Lung (tissue), 12 donors: ENCODE results near the gene CALM1. TPM values are rescaled to one million over a fixed set of nuclear protein-coding genes. Genes with fewer than 3 reads are reported as not detected.
"Not testable (repeated sequence)": the region's sequence is repeated elsewhere in the genome, so short reads cannot be mapped to it uniquely, and the experiment has no call there.

Source experiments
- ATAC-seq: fragments of 200-7000 bp; cut with Tn5 transposase; one replicate; pipeline ENCODE4 v1.9.1; 2020; ENCODE audit warnings: moderate number of reproducible peaks; ENCODE audit not compliant: insufficient read depth, low FRiP score
- DNase-seq, 3 donors: peaks; one replicate each; pipeline ENCODE4 v3.0.0-alpha.2; 2013 to 2017
- H3K27ac ChIP-seq, 2 donors: one replicate each; pipeline ENCODE4 v1.5.1; 2013; ENCODE audit warnings: mild to moderate bottlenecking in 2 of 2, moderate library complexity in 2 of 2, control low read depth in 1 of 2, inconsistent platforms in 1 of 2, low read depth in 1 of 2, low read length in 1 of 2
- H3K27me3 ChIP-seq, 3 donors: one replicate each; pipeline ENCODE4 v1.5.1; 2013; ENCODE audit warnings: low read length in 2 of 3; ENCODE audit not compliant: control insufficient read depth in 3 of 3, insufficient read depth in 3 of 3
- H3K36me3 ChIP-seq, 4 donors: one replicate each; pipeline ENCODE4 v1.5.1; 2013; ENCODE audit warnings: low read length in 4 of 4, mild to moderate bottlenecking in 1 of 4, moderate library complexity in 1 of 4; ENCODE audit not compliant: control insufficient read depth in 4 of 4, insufficient read depth in 4 of 4
- H3K4me1 ChIP-seq, 5 donors: one replicate each; pipeline ENCODE4 v1.5.1; 2013; ENCODE audit warnings: low read length in 5 of 5, mild to moderate bottlenecking in 2 of 5, moderate library complexity in 1 of 5; ENCODE audit not compliant: control insufficient read depth in 5 of 5, insufficient read depth in 5 of 5
- H3K4me3 ChIP-seq: one replicate; pipeline ENCODE4 v1.5.1; 2013; ENCODE audit warnings: mild to moderate bottlenecking, control low read depth, moderate library complexity
- H3K9ac ChIP-seq, 2 donors: one replicate each; pipeline ENCODE4 v1.5.1; 2013; ENCODE audit warnings: low read length in 2 of 2, control low read depth in 1 of 2; ENCODE audit not compliant: insufficient read depth in 1 of 2
- H3K9me3 ChIP-seq, 4 donors: one replicate each; pipeline ENCODE4 v1.5.1; 2013; ENCODE audit warnings: low read length in 3 of 4, mild to moderate bottlenecking in 1 of 4, moderate library complexity in 1 of 4; ENCODE audit not compliant: control insufficient read depth in 4 of 4, insufficient read depth in 3 of 4
- CTCF ChIP-seq: IDR thresholded peaks from 2 replicates; pipeline ENCODE4 v1.5.1; 2012; ENCODE audit warnings: mild to moderate bottlenecking; ENCODE audit errors: control extremely low read depth, extremely low read depth
- WGBS, 2 donors: extraction: QIAGEN DNeasy Blood & Tissue Kit; methylation state at CpG; one replicate each; pipeline ENCODE4 v1.1.7; 2013; 5-methylcytosine and 5-hydroxymethylcytosine counted together
- polyA plus RNA-seq, 2 donors: library from polyadenylated mRNA; stranded (reverse); fragments of 200-250 nt; gene quantifications; one replicate each; pipeline ENCODE4 v1.2.1, GENCODE V29; 2013
- total RNA-seq, 2 donors: library from RNA; depleted of rRNA in 1 of 2; stranded (reverse); fragments of >200 nt in 1 of 2; gene quantifications; one replicate each; pipeline ENCODE4 v1.2.1, GENCODE V29; 2014 to 2021
- donor health status: control.
- donor health status: control.
- donor health status: Bipolar disorder and iron deficiency.
- donor health status: healthy.
- donor health status: DM: yes; HTN: yes; CAD: no.

The CALM1 gene
- total and polyA plus RNA-seq, 4 donors, result 364 to 543 (median 478) TPM

- TF ChIP-seq CTCF, result no peak
- Histone ChIP-seq H3K36me3 (peaks cover 0 to 7% (median 1%) of the 10 kb centered on the region in 4 donors), H3K27me3 (no peaks in the 10 kb centered on the region), H3K4me1 (peaks cover 0 to 10% (median 0%) of the 10 kb centered on the region in 5 donors), H3K9ac (no peak overlapping the region), H3K9me3 (no peaks in the 10 kb centered on the region), H3K4me3 (no peak overlapping the region), H3K27ac (no peak overlapping the region)
- 83 to 92% methylated on average over 3 of the region's 3 CpGs for WGBS, 2 donors
- ATAC-seq (no peak), DNase-seq (no peak)
These were observed 2.9 kb upstream of the CALM1 start for GRCh38 chr14:90393966-90394365.

- H3K9me3 ChIP-seq, H3K36me3 ChIP-seq, H3K27me3 ChIP-seq, H3K27ac ChIP-seq, H3K9ac ChIP-seq, ATAC-seq, H3K4me3 ChIP-seq, DNase-seq: not testable (repeated sequence)
- peaks cover 0 to 17% (median 0%) of the 10 kb centered on the region in 5 donors for H3K4me1 ChIP-seq
- WGBS, 2 donors, result 92 to 97% methylated on average over 8 of the region's 8 CpGs
These were observed 2.0 kb upstream of the CALM1 start for GRCh38 chr14:90394782-90395181.

- Histone ChIP-seq H3K27me3 (no peaks in the 10 kb centered on the region), H3K4me3 (peak overlapping the region; percentile 95), H3K36me3 (peaks cover 16 to 33% (median 28%) of the 10 kb centered on the region in 4 donors), H3K4me1 (peaks cover 2 to 37% (median 20%) of the 10 kb centered on the region in 5 donors), H3K9me3 (no peaks in the 10 kb centered on the region), H3K9ac (peak overlapping the region; percentile 51 to 55), H3K27ac (peak overlapping the region; percentile 80 to 97)
- 0 to 1% methylated on average over 26 to 83 of the region's 89 CpGs for WGBS, 2 donors
- TF ChIP-seq CTCF, result no peak
- ATAC-seq (peak; percentile 55), DNase-seq (peak; percentile 56 to 75 (median 71))
These were observed 841 bp downstream of the CALM1 start for GRCh38 chr14:90397425-90398314.

GRCh38 chr14:90398315-90398839 is 1.5 kb downstream of the CALM1 start:
- Histone ChIP-seq H3K4me3 (peak overlapping the region; percentile 95), H3K9me3 (no peaks in the 10 kb centered on the region), H3K27me3 (no peaks in the 10 kb centered on the region), H3K36me3 (peaks cover 21 to 39% (median 34%) of the 10 kb centered on the region in 4 donors), H3K27ac (peak overlapping the region; percentile 80 to 97), H3K4me1 (peaks cover 2 to 37% (median 20%) of the 10 kb centered on the region in 5 donors), H3K9ac (peak overlapping the region; percentile 55 to 83)
- WGBS, 2 donors, result 2% methylated on average over 21 to 35 of the region's 35 CpGs
- ATAC-seq (no peak), DNase-seq (peak; percentile 56 to 62 (median 61))
- no peak for TF ChIP-seq CTCF
